ENCODE measurements around the gene TAX1BP3. TPM values are rescaled to one million over a fixed set of nuclear protein-coding genes. Genes with fewer than 3 reads are reported as not detected.

Gene TAX1BP3
- total RNA-seq, 1 donor from 2014 or later: 82.8 TPM

- no peak for DNase-seq
- Histone ChIP-seq H3K9me3 (no peaks in the 10 kb centered on the region), H3K27me3 (ENCODE audit: low read depth) (no peaks in the 10 kb centered on the region), H3K4me3 (no peak overlapping the region), H3K27ac (no peak overlapping the region), H3K36me3 (peaks cover 98% of the 10 kb centered on the region), H3K4me1 (no peaks in the 10 kb centered on the region)
- intact Hi-C loops (cut with DNase I): no loop called here
- TF ChIP-seq, protein P1, sequence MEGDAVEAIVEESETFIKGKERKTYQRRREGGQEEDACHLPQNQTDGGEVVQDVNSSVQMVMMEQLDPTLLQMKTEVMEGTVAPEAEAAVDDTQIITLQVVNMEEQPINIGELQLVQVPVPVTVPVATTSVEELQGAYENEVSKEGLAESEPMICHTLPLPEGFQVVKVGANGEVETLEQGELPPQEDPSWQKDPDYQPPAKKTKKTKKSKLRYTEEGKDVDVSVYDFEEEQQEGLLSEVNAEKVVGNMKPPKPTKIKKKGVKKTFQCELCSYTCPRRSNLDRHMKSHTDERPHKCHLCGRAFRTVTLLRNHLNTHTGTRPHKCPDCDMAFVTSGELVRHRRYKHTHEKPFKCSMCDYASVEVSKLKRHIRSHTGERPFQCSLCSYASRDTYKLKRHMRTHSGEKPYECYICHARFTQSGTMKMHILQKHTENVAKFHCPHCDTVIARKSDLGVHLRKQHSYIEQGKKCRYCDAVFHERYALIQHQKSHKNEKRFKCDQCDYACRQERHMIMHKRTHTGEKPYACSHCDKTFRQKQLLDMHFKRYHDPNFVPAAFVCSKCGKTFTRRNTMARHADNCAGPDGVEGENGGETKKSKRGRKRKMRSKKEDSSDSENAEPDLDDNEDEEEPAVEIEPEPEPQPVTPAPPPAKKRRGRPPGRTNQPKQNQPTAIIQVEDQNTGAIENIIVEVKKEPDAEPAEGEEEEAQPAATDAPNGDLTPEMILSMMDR (IDR thresholded peaks at IDR 0.05): no peak
- no peak for ATAC-seq
These were observed 55.3 kb downstream of the TAX1BP3 start for GRCh38 chr17:3613124-3613523.

Other genes starting within 250 kb of the TAX1BP3 start
- gene OR1E2, start 234.7 kb downstream of the TAX1BP3 start, total RNA-seq: not detected
- 0.53 TPM for gene SPATA22, start 196.8 kb downstream of the TAX1BP3 start, total RNA-seq
- gene ASPA, start 192.6 kb downstream of the TAX1BP3 start, total RNA-seq: 8.2 TPM
- 0.68 TPM for gene TRPV3, start 110.8 kb downstream of the TAX1BP3 start, total RNA-seq
- gene TRPV1, start 59.2 kb downstream of the TAX1BP3 start, total RNA-seq: 3.4 TPM
- gene SHPK, start 32.3 kb downstream of the TAX1BP3 start, total RNA-seq: 10.6 TPM
- 21.1 TPM for gene CTNS, start 31.8 kb downstream of the TAX1BP3 start, total RNA-seq
- 32.9 TPM for gene EMC6, start 234 bp upstream of the TAX1BP3 start, total RNA-seq
- gene P2RX5, start 27.6 kb upstream of the TAX1BP3 start, total RNA-seq: 2.5 TPM
- gene HASPIN, start 55.3 kb upstream of the TAX1BP3 start, total RNA-seq: 0.68 TPM
- gene ITGAE, start 132.6 kb upstream of the TAX1BP3 start, total RNA-seq: 35.4 TPM
- 40.3 TPM for gene NCBP3, start 177.7 kb upstream of the TAX1BP3 start, total RNA-seq
- gene CAMKK1, start 224.5 kb upstream of the TAX1BP3 start, total RNA-seq: 9.7 TPM
- gene P2RX1, start 247.9 kb upstream of the TAX1BP3 start, total RNA-seq: 8.7 TPM

Data from lower lobe of right lung (tissue), 2 donors.